GM18505 (cell line): ENCODE measurements around the gene PRDM15.
A peak's percentile ranks its signal among the peaks of the same experiment; 100 is the strongest.

Experiments
- ATAC-seq: cut with Tn5 transposase; IDR thresholded peaks from one replicate; pipeline ENCODE4 v1.9.1; 2021; ENCODE audit not compliant: unreplicated experiment
- POLR2A ChIP-seq: IDR thresholded peaks from 4 replicates; pipeline ENCODE4 v1.6.1; 2011; ENCODE audit warnings: borderline replicate concordance; ENCODE audit not compliant: insufficient read depth, insufficient read length; ENCODE audit errors: extremely low read depth

Gene PRDM15

DNA sequence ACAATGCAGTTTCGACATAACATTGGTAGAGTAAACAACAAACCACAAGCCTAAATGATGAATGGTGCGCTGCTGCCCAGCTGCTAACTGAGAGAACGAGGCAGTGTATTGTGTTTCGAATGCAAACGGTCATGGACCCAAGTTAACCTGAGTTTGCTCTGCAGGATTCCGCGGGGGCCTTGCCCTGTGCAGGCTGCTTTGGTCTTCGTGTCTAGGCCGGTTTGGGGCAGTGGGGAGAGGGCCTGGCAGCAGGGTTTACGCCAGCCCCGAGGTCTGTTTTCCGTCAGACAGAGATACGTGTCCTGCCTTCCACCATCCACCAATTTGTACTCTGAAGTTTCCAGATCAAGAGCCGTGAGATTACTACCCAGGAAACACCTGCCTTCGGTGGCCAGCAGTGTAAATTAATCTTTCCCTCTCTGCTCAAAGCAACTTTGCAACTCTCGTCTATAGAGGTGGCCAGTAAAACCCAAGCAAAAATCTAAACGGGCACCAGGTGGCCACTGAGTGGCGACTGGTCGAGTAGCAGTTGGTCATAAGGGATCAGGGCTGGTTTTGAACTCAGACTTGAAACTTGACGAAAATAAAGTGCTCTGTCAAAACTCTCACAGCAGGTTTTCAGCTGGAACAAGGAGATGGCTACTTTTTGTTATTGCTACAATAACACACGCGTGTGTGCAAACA lies 6.3 kb upstream of the PRDM15 start:
- no peak for TF ChIP-seq POLR2A
- no peak for ATAC-seq

DNA sequence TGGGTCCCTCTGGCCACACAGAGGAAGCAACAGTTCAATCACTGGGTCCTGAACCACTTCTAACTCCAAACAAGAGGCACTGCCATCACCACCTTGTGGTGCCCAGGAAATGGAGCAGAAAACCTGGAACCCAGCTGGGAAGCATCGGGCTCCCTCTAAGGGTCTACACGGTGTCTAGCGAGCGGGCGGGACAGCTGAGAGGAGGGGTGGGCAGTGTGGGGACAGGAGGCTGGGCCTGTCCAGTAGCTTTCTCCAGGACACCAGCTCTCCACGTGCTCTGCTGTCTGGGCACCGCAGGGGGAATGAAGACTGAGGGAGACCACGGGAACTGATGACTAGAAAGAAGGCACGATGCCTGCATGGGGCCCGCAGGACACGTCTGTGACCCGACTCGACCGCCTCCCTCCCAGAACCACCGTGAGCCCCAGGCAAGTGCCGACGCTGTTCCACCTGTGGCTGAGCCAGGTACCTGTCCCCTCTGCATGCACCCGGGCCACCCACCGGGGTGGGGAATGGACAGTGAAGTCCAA lies 5.4 kb upstream of the PRDM15 start:
- ATAC-seq: no peak
- no peak for TF ChIP-seq POLR2A

GRCh38 chr21:41883582-41883981 lies 4.4 kb upstream of the PRDM15 start:
- ATAC-seq: no peak
- TF ChIP-seq POLR2A: no peak

DNA sequence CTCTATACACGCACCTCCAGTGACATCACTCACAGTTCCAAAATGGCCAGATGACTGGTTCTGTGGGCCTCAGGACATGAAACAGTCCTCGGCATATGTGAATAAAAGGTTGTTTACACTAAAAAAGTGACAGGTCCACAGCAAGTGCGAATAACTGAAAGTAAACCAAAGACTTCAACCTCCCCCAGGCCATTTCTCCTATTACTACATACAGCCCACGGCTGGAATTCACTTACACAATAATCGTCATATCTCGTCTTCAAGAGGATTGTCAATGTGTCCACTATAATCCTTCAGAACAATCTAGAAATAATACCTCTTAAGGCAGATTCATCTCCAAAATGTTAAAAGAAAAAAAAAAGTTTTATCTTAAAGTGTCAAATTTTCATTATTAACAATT lies 1.9 kb upstream of the PRDM15 start:
- no peak for ATAC-seq
- TF ChIP-seq POLR2A: no peak

- ATAC-seq: no peak
- TF ChIP-seq POLR2A: no peak
Observed at GRCh38 chr21:41880153-41880552, 1.0 kb upstream of the PRDM15 start.

DNA sequence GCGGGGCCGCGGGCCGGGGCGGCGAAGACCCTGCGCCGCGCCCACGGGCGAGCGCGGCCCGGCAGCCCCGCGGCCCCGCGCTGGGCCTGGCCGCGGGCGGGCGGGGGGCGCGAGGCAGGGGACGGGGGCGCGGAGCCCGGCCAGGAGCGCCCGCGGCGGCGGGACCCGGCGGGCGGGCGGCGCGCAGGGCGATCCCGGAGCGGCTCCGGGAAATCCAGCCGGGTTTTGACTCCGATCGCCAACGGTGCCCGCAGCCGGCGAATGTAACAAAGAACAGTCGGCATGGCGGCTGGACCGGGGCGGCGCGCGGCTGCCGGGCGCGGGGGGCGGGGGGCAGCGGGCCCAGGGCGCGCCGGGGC lies 334 bp downstream of the PRDM15 start:
- TF ChIP-seq POLR2A: no peak
- ATAC-seq: peak; percentile 61

GRCh38 chr21:41877901-41878830 lies 978 bp downstream of the PRDM15 start:
- TF ChIP-seq POLR2A: no peak
- ATAC-seq: peak; percentile 32

GRCh38 chr21:41876928-41877652 lies 2.1 kb downstream of the PRDM15 start:
- TF ChIP-seq POLR2A: no peak
- no peak for ATAC-seq

GRCh38 chr21:41876396-41876795 lies 2.7 kb downstream of the PRDM15 start:
- ATAC-seq: no peak
- no peak for TF ChIP-seq POLR2A

DNA sequence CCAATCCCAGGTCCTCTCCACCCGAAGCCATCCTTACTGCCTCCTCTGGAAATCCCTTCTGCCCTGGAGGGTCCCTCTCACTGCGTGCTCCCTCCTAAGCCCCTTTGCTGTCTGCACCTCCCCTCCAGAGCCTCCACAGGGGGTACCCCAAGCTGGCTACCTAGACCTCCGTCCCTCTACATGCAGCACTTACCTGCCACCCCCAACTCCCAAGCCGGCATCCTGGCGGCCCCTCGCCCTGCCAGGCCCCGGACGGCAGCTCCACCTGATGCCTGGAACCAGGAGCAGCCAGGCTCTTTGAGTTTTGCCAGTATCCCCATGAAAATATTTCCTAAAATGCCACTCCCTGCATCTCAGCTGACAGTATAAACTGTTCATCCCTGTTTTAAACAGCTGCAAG lies 4.1 kb downstream of the PRDM15 start:
- TF ChIP-seq POLR2A: no peak
- no peak for ATAC-seq

DNA sequence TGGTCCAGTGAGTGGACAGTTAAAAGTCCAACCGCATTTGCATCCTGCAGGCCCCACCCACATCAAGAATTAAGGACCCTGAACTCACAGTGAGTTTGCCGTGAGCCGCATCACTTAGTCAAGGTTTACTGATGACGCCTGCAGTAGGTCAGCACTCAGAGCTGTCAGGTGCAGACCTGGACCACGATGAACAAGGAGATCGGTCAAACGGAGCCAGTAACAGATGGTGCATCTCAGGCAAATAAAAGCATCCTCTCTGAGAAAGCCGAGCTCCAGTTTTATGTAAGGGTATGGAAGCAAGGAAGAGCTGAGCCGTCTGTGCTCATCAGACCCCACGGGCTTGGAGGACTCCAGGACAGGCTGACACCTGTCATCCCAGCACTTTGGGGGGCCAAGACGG lies 4.5 kb downstream of the PRDM15 start:
- no peak for ATAC-seq
- TF ChIP-seq POLR2A: no peak

- ATAC-seq: no peak
- no peak for TF ChIP-seq POLR2A
Observed at GRCh38 chr21:41873426-41873825, 5.7 kb downstream of the PRDM15 start.

DNA sequence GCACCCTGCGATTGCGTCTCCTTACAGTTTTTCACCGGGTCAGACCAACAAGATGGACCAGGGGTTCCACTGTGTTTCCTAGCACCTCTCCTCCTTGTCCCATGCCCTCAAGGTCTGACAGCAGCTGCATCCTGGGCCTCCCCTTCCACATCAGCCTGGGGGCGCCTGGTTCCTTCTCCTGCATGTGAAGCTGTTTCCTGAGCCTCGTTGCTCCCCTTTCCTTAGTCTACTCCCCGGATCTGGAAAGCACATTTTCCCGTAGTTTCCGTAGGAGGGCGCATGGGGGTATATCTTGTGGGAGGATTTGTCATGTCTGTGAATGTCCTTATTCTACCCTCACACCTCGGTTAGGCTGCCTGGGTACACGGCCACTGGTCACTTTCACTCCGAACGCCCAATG lies 6.1 kb downstream of the PRDM15 start:
- no peak for TF ChIP-seq POLR2A
- ATAC-seq: no peak

DNA sequence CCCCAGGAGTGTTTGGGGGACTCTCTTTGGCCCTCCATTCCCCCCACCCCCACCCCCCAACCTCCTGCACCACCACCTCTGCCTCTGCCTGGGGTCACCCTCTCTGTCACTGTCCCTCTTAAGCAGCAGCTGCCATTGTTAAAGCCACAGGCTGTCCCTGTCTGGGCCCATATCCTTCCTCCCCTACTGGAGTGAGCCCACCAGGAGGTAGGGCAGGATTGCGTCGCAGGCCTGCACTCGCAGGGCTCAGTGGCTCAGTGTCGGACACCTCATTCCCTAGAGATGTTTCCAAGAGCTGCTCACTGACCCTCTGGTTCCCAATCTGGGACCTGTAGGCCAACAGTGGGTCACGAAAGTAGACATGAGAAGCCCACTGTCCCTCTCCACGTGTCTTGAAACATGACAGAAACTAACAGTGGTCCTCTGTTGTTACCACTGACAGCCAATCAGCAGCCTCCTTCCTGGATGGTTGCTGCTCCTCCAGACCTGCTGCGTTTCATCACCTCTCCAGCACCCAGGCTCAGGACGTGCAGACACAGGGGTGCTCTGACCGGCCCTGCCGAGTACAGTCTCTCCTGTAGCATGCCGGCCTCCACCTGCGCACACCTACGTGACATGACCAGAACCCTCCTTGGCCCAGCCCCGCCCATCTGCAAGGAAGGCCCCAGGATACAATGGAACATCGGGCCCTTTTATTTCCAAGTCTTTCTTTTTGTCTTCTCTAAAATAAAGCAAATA lies 7.7 kb downstream of the PRDM15 start:
- TF ChIP-seq POLR2A: no peak
- ATAC-seq: no peak

DNA sequence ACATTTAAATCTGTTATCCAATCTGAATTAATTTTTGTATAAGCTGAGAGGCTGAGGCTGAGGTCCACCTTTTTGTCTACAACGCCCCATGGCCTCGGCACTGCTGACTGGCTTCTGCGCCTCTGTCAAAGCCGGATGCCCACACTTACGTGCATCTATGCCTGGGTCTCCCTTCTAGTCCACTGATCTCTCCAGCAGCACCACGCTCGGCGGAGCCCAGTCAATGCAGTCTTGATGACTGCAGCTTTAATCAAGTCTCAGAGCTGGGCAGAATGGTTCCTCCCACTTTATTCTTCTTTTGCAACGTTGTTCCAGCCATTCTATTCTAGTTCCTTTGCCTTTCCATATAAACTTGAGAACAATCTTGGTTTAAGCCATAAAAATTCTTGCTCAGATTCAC lies 9.4 kb downstream of the PRDM15 start:
- TF ChIP-seq POLR2A: no peak
- ATAC-seq: no peak
